ENCODE results near the gene PTPRR.

PTPRR gene

GRCh38 chr12:70948976-70949336 lies 28.4 kb upstream of the PTPRR start:
- no peak overlapping the region for H3K27ac ChIP-seq (ENCODE audit: low read depth, low read length)
- no peaks in the 10 kb centered on the region for H3K36me3 ChIP-seq (ENCODE audit: control insufficient read depth in 1 of 2, insufficient read depth in 2 of 2, low read length in 2 of 2)
- H3K4me3 ChIP-seq (ENCODE audit: low read depth in 1 of 2, low read length in 2 of 2), result no peak overlapping the region
- H3K9ac ChIP-seq (ENCODE audit: low read depth in 1 of 2, low read length in 2 of 2), result no peak overlapping the region
- H3K9me3 ChIP-seq (ENCODE audit: control insufficient read depth in 1 of 2, low read length in 2 of 2), result no peaks in the 10 kb centered on the region
- H3K27me3 ChIP-seq (ENCODE audit: control insufficient read depth in 1 of 2, insufficient read depth in 2 of 2, low read length in 2 of 2), result no peaks in the 10 kb centered on the region
- H3K4me1 ChIP-seq (ENCODE audit: control insufficient read depth in 1 of 2, insufficient read depth in 2 of 2, low read length in 2 of 2), result no peaks in the 10 kb centered on the region

- Histone ChIP-seq H3K27ac (ENCODE audit: low read depth, low read length) (no peak overlapping the region), H3K27me3 (ENCODE audit: control insufficient read depth in 1 of 2, insufficient read depth in 2 of 2, low read length in 2 of 2) (no peaks in the 10 kb centered on the region), H3K9me3 (ENCODE audit: control insufficient read depth in 1 of 2, low read length in 2 of 2) (no peaks in the 10 kb centered on the region), H3K36me3 (ENCODE audit: control insufficient read depth in 1 of 2, insufficient read depth in 2 of 2, low read length in 2 of 2) (no peaks in the 10 kb centered on the region), H3K4me1 (ENCODE audit: control insufficient read depth in 1 of 2, insufficient read depth in 2 of 2, low read length in 2 of 2) (no peaks in the 10 kb centered on the region), H3K9ac (ENCODE audit: low read depth in 1 of 2, low read length in 2 of 2) (no peak overlapping the region), H3K4me3 (ENCODE audit: low read depth in 1 of 2, low read length in 2 of 2) (no peak overlapping the region)
These were observed 27.9 kb upstream of the PTPRR start for GRCh38 chr12:70948236-70948975.

- H3K4me1 ChIP-seq (ENCODE audit: control insufficient read depth in 1 of 2, insufficient read depth in 2 of 2, low read length in 2 of 2), result no peaks in the 10 kb centered on the region
- H3K4me3 ChIP-seq (ENCODE audit: low read depth in 1 of 2, low read length in 2 of 2), result no peak overlapping the region
- H3K27me3 ChIP-seq (ENCODE audit: control insufficient read depth in 1 of 2, insufficient read depth in 2 of 2, low read length in 2 of 2), result no peaks in the 10 kb centered on the region
- H3K9ac ChIP-seq (ENCODE audit: low read depth in 1 of 2, low read length in 2 of 2), result no peak overlapping the region
- no peaks in the 10 kb centered on the region for H3K9me3 ChIP-seq (ENCODE audit: control insufficient read depth in 1 of 2, low read length in 2 of 2)
- no peak overlapping the region for H3K27ac ChIP-seq (ENCODE audit: low read depth, low read length)
- no peaks in the 10 kb centered on the region for H3K36me3 ChIP-seq (ENCODE audit: control insufficient read depth in 1 of 2, insufficient read depth in 2 of 2, low read length in 2 of 2)
These were observed 15.8 kb upstream of the PTPRR start for GRCh38 chr12:70936203-70936813.

- Histone ChIP-seq H3K9me3 (ENCODE audit: control insufficient read depth in 1 of 2, low read length in 2 of 2) (no peaks in the 10 kb centered on the region), H3K4me3 (ENCODE audit: low read depth in 1 of 2, low read length in 2 of 2) (no peak overlapping the region)
These were observed 12.6 kb upstream of the PTPRR start for GRCh38 chr12:70933133-70933532.

GRCh38 chr12:70929029-70929428 lies 8.5 kb upstream of the PTPRR start:
- no peak overlapping the region for H3K27ac ChIP-seq (ENCODE audit: low read depth, low read length)
- H3K36me3 ChIP-seq (ENCODE audit: control insufficient read depth in 1 of 2, insufficient read depth in 2 of 2, low read length in 2 of 2), result no peaks in the 10 kb centered on the region
- H3K4me1 ChIP-seq (ENCODE audit: control insufficient read depth in 1 of 2, insufficient read depth in 2 of 2, low read length in 2 of 2), result no peaks in the 10 kb centered on the region
- no peaks in the 10 kb centered on the region for H3K9me3 ChIP-seq (ENCODE audit: control insufficient read depth in 1 of 2, low read length in 2 of 2)
- H3K27me3 ChIP-seq (ENCODE audit: control insufficient read depth in 1 of 2, insufficient read depth in 2 of 2, low read length in 2 of 2), result no peaks in the 10 kb centered on the region
- no peak overlapping the region for H3K9ac ChIP-seq (ENCODE audit: low read depth in 1 of 2, low read length in 2 of 2)
- H3K4me3 ChIP-seq (ENCODE audit: low read depth in 1 of 2, low read length in 2 of 2), result no peak overlapping the region

More at GRCh38 chr12:70933133-70933532, 12.6 kb upstream of the PTPRR start:
- Histone ChIP-seq H3K27ac (ENCODE audit: low read depth, low read length) (no peak overlapping the region), H3K9ac (ENCODE audit: low read depth in 1 of 2, low read length in 2 of 2) (no peak overlapping the region), H3K36me3 (ENCODE audit: control insufficient read depth in 1 of 2, insufficient read depth in 2 of 2, low read length in 2 of 2) (no peaks in the 10 kb centered on the region), H3K27me3 (ENCODE audit: control insufficient read depth in 1 of 2, insufficient read depth in 2 of 2, low read length in 2 of 2) (no peaks in the 10 kb centered on the region), H3K4me1 (ENCODE audit: control insufficient read depth in 1 of 2, insufficient read depth in 2 of 2, low read length in 2 of 2) (no peaks in the 10 kb centered on the region)

- Histone ChIP-seq H3K4me3 (ENCODE audit: low read depth in 1 of 2, low read length in 2 of 2) (no peak overlapping the region), H3K4me1 (ENCODE audit: control insufficient read depth in 1 of 2, insufficient read depth in 2 of 2, low read length in 2 of 2) (no peaks in the 10 kb centered on the region), H3K9me3 (ENCODE audit: control insufficient read depth in 1 of 2, low read length in 2 of 2) (no peaks in the 10 kb centered on the region), H3K9ac (ENCODE audit: low read depth in 1 of 2, low read length in 2 of 2) (no peak overlapping the region), H3K27me3 (ENCODE audit: control insufficient read depth in 1 of 2, insufficient read depth in 2 of 2, low read length in 2 of 2) (no peaks in the 10 kb centered on the region), H3K36me3 (ENCODE audit: control insufficient read depth in 1 of 2, insufficient read depth in 2 of 2, low read length in 2 of 2) (no peaks in the 10 kb centered on the region), H3K27ac (ENCODE audit: low read depth, low read length) (no peak overlapping the region)
These were observed 7.5 kb upstream of the PTPRR start for GRCh38 chr12:70928071-70928470.

- Histone ChIP-seq H3K4me1 (ENCODE audit: control insufficient read depth in 1 of 2, insufficient read depth in 2 of 2, low read length in 2 of 2) (no peaks in the 10 kb centered on the region), H3K27ac (ENCODE audit: low read depth, low read length) (no peak overlapping the region), H3K27me3 (ENCODE audit: control insufficient read depth in 1 of 2, insufficient read depth in 2 of 2, low read length in 2 of 2) (no peaks in the 10 kb centered on the region), H3K4me3 (ENCODE audit: low read depth in 1 of 2, low read length in 2 of 2) (no peak overlapping the region), H3K9me3 (ENCODE audit: control insufficient read depth in 1 of 2, low read length in 2 of 2) (no peaks in the 10 kb centered on the region), H3K36me3 (ENCODE audit: control insufficient read depth in 1 of 2, insufficient read depth in 2 of 2, low read length in 2 of 2) (no peaks in the 10 kb centered on the region), H3K9ac (ENCODE audit: low read depth in 1 of 2, low read length in 2 of 2) (no peak overlapping the region)
These were observed 6.8 kb upstream of the PTPRR start for GRCh38 chr12:70927356-70927755.

GRCh38 chr12:70925539-70925938 lies 5.0 kb upstream of the PTPRR start:
- no peak overlapping the region for H3K9ac ChIP-seq (ENCODE audit: low read depth in 1 of 2, low read length in 2 of 2)
- no peaks in the 10 kb centered on the region for H3K36me3 ChIP-seq (ENCODE audit: control insufficient read depth in 1 of 2, insufficient read depth in 2 of 2, low read length in 2 of 2)
- H3K4me1 ChIP-seq (ENCODE audit: control insufficient read depth in 1 of 2, insufficient read depth in 2 of 2, low read length in 2 of 2), result no peaks in the 10 kb centered on the region
- peaks cover 3 to 7% of the 10 kb centered on the region in 2 donors for H3K27me3 ChIP-seq (ENCODE audit: control insufficient read depth in 1 of 2, insufficient read depth in 2 of 2, low read length in 2 of 2)
- H3K27ac ChIP-seq (ENCODE audit: low read depth, low read length), result no peak overlapping the region
- H3K9me3 ChIP-seq (ENCODE audit: control insufficient read depth in 1 of 2, low read length in 2 of 2), result no peaks in the 10 kb centered on the region
- no peak overlapping the region for H3K4me3 ChIP-seq (ENCODE audit: low read depth in 1 of 2, low read length in 2 of 2)

- H3K27me3 ChIP-seq (ENCODE audit: control insufficient read depth in 1 of 2, insufficient read depth in 2 of 2, low read length in 2 of 2), result peaks cover 7 to 13% of the 10 kb centered on the region in 2 donors
- H3K27ac ChIP-seq (ENCODE audit: low read depth, low read length), result no peak overlapping the region
- H3K4me3 ChIP-seq (ENCODE audit: low read depth in 1 of 2, low read length in 2 of 2), result no peak overlapping the region
- H3K9ac ChIP-seq (ENCODE audit: low read depth in 1 of 2, low read length in 2 of 2), result no peak overlapping the region
- H3K9me3 ChIP-seq (ENCODE audit: control insufficient read depth in 1 of 2, low read length in 2 of 2), result no peaks in the 10 kb centered on the region
- H3K4me1 ChIP-seq (ENCODE audit: control insufficient read depth in 1 of 2, insufficient read depth in 2 of 2, low read length in 2 of 2), result no peaks in the 10 kb centered on the region
- H3K36me3 ChIP-seq (ENCODE audit: control insufficient read depth in 1 of 2, insufficient read depth in 2 of 2, low read length in 2 of 2), result no peaks in the 10 kb centered on the region
These were observed 353 bp upstream of the PTPRR start for GRCh38 chr12:70920891-70921290.

GRCh38 chr12:70919597-70920035 lies 922 bp downstream of the PTPRR start:
- Histone ChIP-seq H3K27ac (ENCODE audit: low read depth, low read length) (no peak overlapping the region), H3K9ac (ENCODE audit: low read depth in 1 of 2, low read length in 2 of 2) (no peak overlapping the region), H3K4me3 (ENCODE audit: low read depth in 1 of 2, low read length in 2 of 2) (no peak overlapping the region), H3K27me3 (ENCODE audit: control insufficient read depth in 1 of 2, insufficient read depth in 2 of 2, low read length in 2 of 2) (peaks cover 7 to 13% of the 10 kb centered on the region in 2 donors), H3K4me1 (ENCODE audit: control insufficient read depth in 1 of 2, insufficient read depth in 2 of 2, low read length in 2 of 2) (no peaks in the 10 kb centered on the region), H3K9me3 (ENCODE audit: control insufficient read depth in 1 of 2, low read length in 2 of 2) (no peaks in the 10 kb centered on the region), H3K36me3 (ENCODE audit: control insufficient read depth in 1 of 2, insufficient read depth in 2 of 2, low read length in 2 of 2) (no peaks in the 10 kb centered on the region)
